ENCODE data around the gene NBPF20.
"Not testable (repeated sequence)": the region's sequence is repeated elsewhere in the genome, so short reads cannot be mapped to it uniquely, and the experiment has no call there.

GRCh38 chr1:145459591-145459990 is 34.2 kb upstream of the NBPF20 start:
- not testable (repeated sequence) for TF ChIP-seq EZH2 (IDR thresholded peaks at IDR 0.05; ENCODE audit: low read depth, low read length, severe bottlenecking)
- TF ChIP-seq, protein P1, sequence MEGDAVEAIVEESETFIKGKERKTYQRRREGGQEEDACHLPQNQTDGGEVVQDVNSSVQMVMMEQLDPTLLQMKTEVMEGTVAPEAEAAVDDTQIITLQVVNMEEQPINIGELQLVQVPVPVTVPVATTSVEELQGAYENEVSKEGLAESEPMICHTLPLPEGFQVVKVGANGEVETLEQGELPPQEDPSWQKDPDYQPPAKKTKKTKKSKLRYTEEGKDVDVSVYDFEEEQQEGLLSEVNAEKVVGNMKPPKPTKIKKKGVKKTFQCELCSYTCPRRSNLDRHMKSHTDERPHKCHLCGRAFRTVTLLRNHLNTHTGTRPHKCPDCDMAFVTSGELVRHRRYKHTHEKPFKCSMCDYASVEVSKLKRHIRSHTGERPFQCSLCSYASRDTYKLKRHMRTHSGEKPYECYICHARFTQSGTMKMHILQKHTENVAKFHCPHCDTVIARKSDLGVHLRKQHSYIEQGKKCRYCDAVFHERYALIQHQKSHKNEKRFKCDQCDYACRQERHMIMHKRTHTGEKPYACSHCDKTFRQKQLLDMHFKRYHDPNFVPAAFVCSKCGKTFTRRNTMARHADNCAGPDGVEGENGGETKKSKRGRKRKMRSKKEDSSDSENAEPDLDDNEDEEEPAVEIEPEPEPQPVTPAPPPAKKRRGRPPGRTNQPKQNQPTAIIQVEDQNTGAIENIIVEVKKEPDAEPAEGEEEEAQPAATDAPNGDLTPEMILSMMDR (IDR thresholded peaks at IDR 0.05; ENCODE audit: control extremely low read depth in 1 of 3, insufficient read depth in 1 of 3, low read depth in 1 of 3, low read length in 3 of 3), result not testable (repeated sequence)
